Thyroid gland (tissue), 4 donors: Measurements from ENCODE around the gene SNX9. TPM values are rescaled to one million over a fixed set of nuclear protein-coding genes. Genes with fewer than 3 reads are reported as not detected.
"Not testable (repeated sequence)": the region's sequence is repeated elsewhere in the genome, so short reads cannot be mapped to it uniquely, and the experiment has no call there.

Experiments
- DNase-seq, 2 donors: peaks; one replicate each; pipeline ENCODE4 v3.0.0-alpha.2; 2019
- H3K27ac ChIP-seq, 3 donors: fragments of 200-600 bp; sonication (generic); 1 replicate in 2 of 3; 2 replicates in 1 of 3; pipeline ENCODE4 v1.5.1; 2016 to 2019; ENCODE audit warnings: mild to moderate bottlenecking in 1 of 3, moderate library complexity in 1 of 3
- H3K27me3 ChIP-seq: fragments of 200-600 bp; sonication (generic); one replicate; pipeline ENCODE4 v1.5.1; 2019
- H3K36me3 ChIP-seq, 2 donors: fragments of 200-600 bp; sonication (generic); one replicate each; pipeline ENCODE4 v1.5.1; 2016 to 2019
- H3K4me1 ChIP-seq, 2 donors: fragments of 200-600 bp; sonication (generic); one replicate each; pipeline ENCODE4 v1.5.1; 2017 to 2019
- H3K4me3 ChIP-seq, 3 donors: fragments of 200-600 bp; sonication (generic); replicated peaks in 1 of 3; 1 replicate in 2 of 3; 2 replicates in 1 of 3; pipeline ENCODE4 v1.5.1; 2016; ENCODE audit warnings: mild to moderate bottlenecking in 1 of 3
- H3K9me3 ChIP-seq: fragments of 200-600 bp; sonication (generic); one replicate; pipeline ENCODE4 v1.5.1; 2017
- CTCF ChIP-seq, 6 experiments: fragments of 200-600 bp in 3 of 6; fragments of 450-650 bp in 3 of 6; sonication (generic) in 3 of 6; IDR thresholded peaks; one replicate each; pipeline ENCODE4 v1.5.1; 2016 to 2019; ENCODE audit warnings: antibody characterized with exemption in 6 of 6, mild to moderate bottlenecking in 2 of 6, inconsistent platforms in 1 of 6, moderate library complexity in 1 of 6
- POLR2A ChIP-seq, 2 donors: fragments of 450-650 bp; IDR thresholded peaks; one replicate each; pipeline ENCODE4 v1.6.1; 2017; ENCODE audit warnings: antibody characterized with exemption in 2 of 2, mild to moderate bottlenecking in 2 of 2, moderate library complexity in 1 of 2
- WGBS, 2 donors: methylation state at CpG; one replicate each; pipeline ENCODE4 v1.1.5; 2017; 5-methylcytosine and 5-hydroxymethylcytosine counted together
- intact Hi-C: fragments of 100-400 bp; cut with DNase I; formaldehyde crosslinking; loops from one replicate; pipeline ENCODE4 v1.15.1; 2023
- total RNA-seq, 4 donors: library from RNA; depleted of rRNA; stranded (reverse); fragments of >200 nt; gene quantifications; one replicate each; pipeline ENCODE4 v1.2.3, GENCODE V29; 2016

Gene SNX9
- total RNA-seq, 4 donors from 2014 or later, result 44.6 to 73.1 (median 47.2) TPM

- H3K4me3 ChIP-seq, result no peak overlapping the region
- no peaks in the 10 kb centered on the region for H3K9me3 ChIP-seq
- WGBS, 2 donors, result 94 to 98% methylated on average over 5 of the region's 5 CpGs
- intact Hi-C loops, result no loop called here
- DNase-seq, result no peak
- TF ChIP-seq CTCF (IDR thresholded peaks at IDR 0.05), result no peak
- TF ChIP-seq POLR2A (IDR thresholded peaks at IDR 0.05), result no peak
- no peaks in the 10 kb centered on the region for H3K36me3 ChIP-seq
- no peak overlapping the region for H3K27ac ChIP-seq
- no peaks in the 10 kb centered on the region for H3K27me3 ChIP-seq
- H3K4me1 ChIP-seq, result peaks cover 7 to 10% of the 10 kb centered on the region in 2 donors
Measured at GRCh38 chr6:157855325-157855724, 32.3 kb downstream of the SNX9 start.

GRCh38 chr6:157855804-157856203 lies 32.8 kb downstream of the SNX9 start:
- peaks cover 12% of the 10 kb centered on the region in 2 donors for H3K4me1 ChIP-seq
- H3K36me3 ChIP-seq, H3K27me3 ChIP-seq, H3K4me3 ChIP-seq, H3K27ac ChIP-seq, H3K9me3 ChIP-seq, DNase-seq, intact Hi-C loops: not testable (repeated sequence)
- WGBS, 2 donors, result 81 to 84% methylated on average over 10 of the region's 10 CpGs

- WGBS, 2 donors, result 90 to 92% methylated on average over 1 of the region's 1 CpG
- H3K27ac ChIP-seq, DNase-seq, H3K27me3 ChIP-seq, intact Hi-C loops, H3K9me3 ChIP-seq, H3K4me3 ChIP-seq, H3K36me3 ChIP-seq: not testable (repeated sequence)
- H3K4me1 ChIP-seq, result peaks cover 16 to 21% of the 10 kb centered on the region in 2 donors
Measured at GRCh38 chr6:157858664-157859063, 35.6 kb downstream of the SNX9 start.

GRCh38 chr6:157859775-157860504 lies 36.9 kb downstream of the SNX9 start:
- intact Hi-C loops, result no loop called here
- Histone ChIP-seq H3K27ac (no peak overlapping the region), H3K36me3 (no peaks in the 10 kb centered on the region), H3K4me3 (no peak overlapping the region), H3K4me1 (peaks cover 16 to 21% of the 10 kb centered on the region in 2 donors), H3K9me3 (no peaks in the 10 kb centered on the region), H3K27me3 (no peaks in the 10 kb centered on the region)
- 51 to 63% methylated on average over 7 of the region's 7 CpGs for WGBS, 2 donors
- DNase-seq, result no peak
- TF ChIP-seq POLR2A (IDR thresholded peaks at IDR 0.05), result no peak
- TF ChIP-seq CTCF (IDR thresholded peaks at IDR 0.05), result no peak

GRCh38 chr6:157860505-157860991 lies 37.5 kb downstream of the SNX9 start:
- Histone ChIP-seq H3K4me3 (no peak overlapping the region), H3K4me1 (peaks cover 16 to 21% of the 10 kb centered on the region in 2 donors), H3K27me3 (no peaks in the 10 kb centered on the region), H3K27ac (no peak overlapping the region), H3K9me3 (no peaks in the 10 kb centered on the region), H3K36me3 (no peaks in the 10 kb centered on the region)
- WGBS, 2 donors, result 22 to 24% methylated on average over 4 of the region's 4 CpGs
- no peak for TF ChIP-seq POLR2A (IDR thresholded peaks at IDR 0.05)
- no peak for TF ChIP-seq CTCF (IDR thresholded peaks at IDR 0.05)
- intact Hi-C loops, result no loop called here
- no peak for DNase-seq

GRCh38 chr6:157861184-157861583 lies 38.1 kb downstream of the SNX9 start:
- Histone ChIP-seq H3K4me3 (no peak overlapping the region), H3K9me3 (no peaks in the 10 kb centered on the region), H3K4me1 (peaks cover 16 to 21% of the 10 kb centered on the region in 2 donors), H3K27me3 (no peaks in the 10 kb centered on the region), H3K27ac (no peak overlapping the region), H3K36me3 (no peaks in the 10 kb centered on the region)
- DNase-seq, result no peak
- no peak for TF ChIP-seq POLR2A (IDR thresholded peaks at IDR 0.05)
- no peak for TF ChIP-seq CTCF (IDR thresholded peaks at IDR 0.05)
- WGBS, 2 donors, result 82 to 90% methylated on average over 4 of the region's 4 CpGs
- intact Hi-C loops, result no loop called here
